Cardiac fibroblast (primary cell): Measurements from ENCODE around the gene ATP6V1G2.
"Not testable (repeated sequence)": the region's sequence is repeated elsewhere in the genome, so short reads cannot be mapped to it uniquely, and the experiment has no call there.

Source experiments
- DNase-seq, 2 donors: peaks; one replicate each; pipeline versions ENCODE4 v3.0.0 to v3.0.0-alpha.2; 2010; ENCODE audit warnings: low read depth in 2 of 2
- H3K4me3 ChIP-seq, 2 donors: replicated peaks in 1 of 2; 1 replicate in 1 of 2; 2 replicates in 1 of 2; pipeline ENCODE4 v1.5.1; 2011; ENCODE audit warnings: low read depth in 2 of 2, low read length in 2 of 2, mild to moderate bottlenecking in 2 of 2, moderate library complexity in 1 of 2
- TF ChIP-seq, protein P1 (sequence below): IDR thresholded peaks from one replicate; pipeline ENCODE4 v1.5.1; 2011; ENCODE audit warnings: low read depth, mild to moderate bottlenecking, low read length, inconsistent platforms

Gene ATP6V1G2

DNA sequence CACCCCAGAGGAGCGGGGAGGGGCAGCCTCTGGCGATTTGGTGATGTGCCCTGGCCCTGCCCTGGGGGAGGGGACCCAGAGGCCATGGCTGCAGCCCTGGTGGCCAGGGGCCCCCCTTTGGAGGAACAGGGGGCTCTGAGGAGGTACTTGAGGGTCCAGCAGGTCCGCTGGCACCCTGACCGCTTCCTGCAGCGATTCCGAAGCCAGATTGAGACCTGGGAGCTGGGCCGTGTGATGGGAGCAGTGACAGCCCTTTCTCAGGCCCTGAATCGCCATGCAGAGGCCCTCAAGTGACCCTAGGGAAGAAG is 11.9 kb upstream of the ATP6V1G2 start:
- DNase-seq: no peak
- no peak overlapping the region for H3K4me3 ChIP-seq
- TF ChIP-seq, protein P1, sequence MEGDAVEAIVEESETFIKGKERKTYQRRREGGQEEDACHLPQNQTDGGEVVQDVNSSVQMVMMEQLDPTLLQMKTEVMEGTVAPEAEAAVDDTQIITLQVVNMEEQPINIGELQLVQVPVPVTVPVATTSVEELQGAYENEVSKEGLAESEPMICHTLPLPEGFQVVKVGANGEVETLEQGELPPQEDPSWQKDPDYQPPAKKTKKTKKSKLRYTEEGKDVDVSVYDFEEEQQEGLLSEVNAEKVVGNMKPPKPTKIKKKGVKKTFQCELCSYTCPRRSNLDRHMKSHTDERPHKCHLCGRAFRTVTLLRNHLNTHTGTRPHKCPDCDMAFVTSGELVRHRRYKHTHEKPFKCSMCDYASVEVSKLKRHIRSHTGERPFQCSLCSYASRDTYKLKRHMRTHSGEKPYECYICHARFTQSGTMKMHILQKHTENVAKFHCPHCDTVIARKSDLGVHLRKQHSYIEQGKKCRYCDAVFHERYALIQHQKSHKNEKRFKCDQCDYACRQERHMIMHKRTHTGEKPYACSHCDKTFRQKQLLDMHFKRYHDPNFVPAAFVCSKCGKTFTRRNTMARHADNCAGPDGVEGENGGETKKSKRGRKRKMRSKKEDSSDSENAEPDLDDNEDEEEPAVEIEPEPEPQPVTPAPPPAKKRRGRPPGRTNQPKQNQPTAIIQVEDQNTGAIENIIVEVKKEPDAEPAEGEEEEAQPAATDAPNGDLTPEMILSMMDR: no peak

DNA sequence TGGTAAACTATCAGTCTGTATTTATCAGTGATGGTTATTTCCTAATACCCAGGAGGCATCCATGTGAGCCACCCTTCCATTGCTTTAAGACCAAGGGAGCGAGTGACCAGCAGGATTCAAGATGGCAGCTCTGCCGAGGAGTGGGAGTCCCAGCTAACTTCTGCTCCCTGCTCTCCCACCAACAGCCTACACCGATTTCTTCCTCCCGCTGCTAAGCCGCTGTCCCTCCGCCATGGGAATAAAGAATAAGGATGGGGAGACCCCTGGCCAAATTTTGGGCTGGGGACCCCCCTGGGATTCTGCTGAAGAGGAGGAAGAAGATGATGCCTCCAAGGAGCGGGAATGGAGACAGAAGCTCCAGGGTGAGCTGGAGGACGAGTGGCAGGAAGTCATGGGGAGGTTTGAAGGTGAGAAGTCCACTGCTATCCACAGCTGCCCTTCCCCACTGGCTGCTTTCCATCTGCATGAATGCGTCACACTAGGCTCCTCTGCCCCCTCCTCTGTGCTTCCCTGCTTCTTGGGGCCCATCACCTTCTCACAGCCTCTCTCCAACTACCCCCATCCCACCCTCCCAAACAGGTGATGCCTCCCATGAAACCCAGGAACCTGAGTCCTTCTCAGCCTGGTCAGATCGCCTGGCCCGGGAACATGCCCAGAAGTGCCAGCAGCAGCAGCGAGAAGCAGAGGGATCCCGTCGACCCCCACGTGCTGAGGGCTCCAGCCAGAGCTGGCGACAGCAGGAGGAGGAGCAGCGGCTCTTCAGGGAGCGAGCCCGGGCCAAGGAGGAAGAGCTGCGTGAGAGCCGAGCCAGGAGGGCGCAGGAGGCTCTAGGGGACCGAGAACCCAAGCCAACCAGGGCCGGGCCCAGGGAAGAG is 11.3 kb upstream of the ATP6V1G2 start:
- DNase-seq: peak in 1 of 2 donors; percentile 25
- H3K4me3 ChIP-seq: no peak overlapping the region
- TF ChIP-seq, protein P1: no peak

DNA sequence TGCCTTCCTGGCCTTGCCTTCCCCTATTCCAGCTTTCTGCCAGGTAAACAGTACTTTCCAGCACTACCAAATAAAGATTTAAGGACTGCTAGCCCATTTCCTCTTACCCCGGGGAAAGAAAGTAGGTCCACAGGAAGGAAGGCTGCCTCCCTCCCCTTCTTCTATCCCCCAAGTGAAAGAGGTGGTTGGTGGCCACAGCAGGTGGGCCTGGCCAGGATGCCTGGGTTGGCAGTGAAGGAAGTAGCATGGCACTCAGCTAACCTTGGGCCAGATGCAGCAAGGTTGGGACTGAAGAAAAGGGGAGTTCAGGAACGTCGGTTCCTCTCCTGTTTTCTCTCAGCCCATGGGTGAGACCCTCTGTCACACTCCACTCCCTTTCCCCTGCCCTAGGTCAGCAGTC is 9.9 kb upstream of the ATP6V1G2 start:
- TF ChIP-seq, protein P1: no peak
- DNase-seq: no peak
- H3K4me3 ChIP-seq: no peak overlapping the region

DNA sequence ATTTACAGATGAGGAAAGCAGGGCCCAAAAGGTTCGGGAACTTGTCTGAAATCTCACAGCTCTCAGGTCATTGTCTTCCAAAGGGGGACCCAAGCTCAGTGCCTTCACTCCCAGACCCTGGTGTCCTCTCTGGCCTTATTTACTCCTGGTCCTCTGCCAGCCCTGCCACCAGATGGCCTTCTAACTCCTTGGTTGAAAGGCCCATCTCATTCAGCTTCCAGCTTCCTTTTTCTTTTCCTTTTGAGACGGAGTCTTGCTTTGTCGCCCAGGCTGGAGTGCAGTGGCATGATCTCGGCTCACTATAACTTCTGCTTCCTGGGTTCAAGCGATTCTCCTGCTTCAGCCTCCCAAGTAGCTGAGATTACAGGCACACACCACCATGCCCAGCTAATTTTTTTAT is 5.0 kb upstream of the ATP6V1G2 start:
- TF ChIP-seq, protein P1: peak; percentile 53
- peak; percentile 75 to 79 for DNase-seq
- not testable (repeated sequence) for H3K4me3 ChIP-seq

DNA sequence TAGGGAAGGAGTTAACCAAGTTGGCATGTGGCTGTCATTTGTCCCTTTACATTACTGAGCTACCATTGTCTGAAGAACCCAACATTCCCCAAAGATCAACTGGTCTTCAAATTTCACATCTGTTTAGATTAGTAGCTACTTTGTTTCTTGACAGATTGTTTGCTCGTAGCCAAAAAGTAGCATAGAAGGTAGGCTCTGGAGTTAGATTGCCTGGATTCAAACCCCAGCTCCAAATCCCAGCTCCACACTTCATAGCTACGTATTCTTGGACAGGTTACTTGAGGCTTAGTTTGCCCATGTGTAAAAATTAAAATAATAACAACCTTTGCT is 2.1 kb upstream of the ATP6V1G2 start:
- DNase-seq: no peak
- H3K4me3 ChIP-seq: peak overlapping the region in 1 of 2 donors; percentile 54
- TF ChIP-seq, protein P1: no peak

DNA sequence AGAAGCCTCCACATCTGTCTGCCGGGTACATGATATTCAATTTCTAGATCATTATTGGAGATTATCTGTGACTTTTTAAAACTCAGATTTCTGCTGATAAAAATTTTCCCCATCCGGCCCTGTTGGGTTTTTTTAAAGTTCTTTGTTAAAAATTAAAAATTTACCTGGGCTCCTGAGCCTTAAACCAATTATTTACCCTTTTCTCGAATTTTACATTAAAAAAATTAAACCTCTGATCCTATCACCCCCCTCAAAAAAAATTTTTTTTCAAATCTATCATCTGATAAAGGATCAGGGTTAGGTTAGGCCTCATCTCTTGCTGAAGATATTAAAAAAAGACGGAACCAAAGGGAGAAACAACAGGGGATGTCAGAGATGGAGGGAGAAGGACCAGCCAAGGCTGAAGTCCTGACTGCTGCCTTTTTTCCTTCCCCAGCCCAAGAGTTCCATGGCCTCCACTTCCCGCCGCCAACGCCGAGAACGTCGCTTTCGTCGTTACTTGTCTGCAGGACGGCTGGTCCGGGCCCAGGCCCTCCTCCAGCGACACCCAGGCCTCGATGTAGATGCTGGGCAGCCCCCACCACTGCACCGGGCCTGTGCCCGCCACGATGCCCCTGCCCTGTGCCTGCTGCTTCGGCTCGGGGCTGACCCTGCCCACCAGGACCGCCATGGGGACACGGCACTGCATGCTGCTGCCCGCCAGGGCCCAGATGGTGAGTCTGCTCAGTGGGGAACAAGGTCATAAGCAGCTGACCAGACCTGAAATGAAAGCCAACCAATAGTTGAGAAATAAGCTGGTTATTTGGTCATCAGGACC is 1.5 kb upstream of the ATP6V1G2 start:
- H3K4me3 ChIP-seq: peak overlapping the region; percentile 42 to 54
- no peak for DNase-seq
- TF ChIP-seq, protein P1: no peak
